Measurements from ENCODE around the gene DTX3.
A peak's percentile ranks its signal among the peaks of the same experiment; 100 is the strongest.

The DTX3 gene

GRCh38 chr12:57611827-57612710 lies 7.4 kb downstream of the DTX3 start:
- no peaks in the 10 kb centered on the region for H3K9me2 ChIP-seq (replicated peaks; ENCODE audit: control insufficient read depth, low read length)
- no peaks in the 10 kb centered on the region for H3K79me2 ChIP-seq (ENCODE audit: control insufficient read depth, low read length)
- H3F3A ChIP-seq (ENCODE audit: control insufficient read depth, insufficient read depth): peaks cover 3% of the 10 kb centered on the region; the same call in 1 of the 2 replicates
- peaks cover 31% of the 10 kb centered on the region for H3K4me1 ChIP-seq (ENCODE audit: control insufficient read depth, low read length)
- H4K20me1 ChIP-seq (ENCODE audit: control insufficient read depth, insufficient read depth, low read depth, low read length): no peaks in the 10 kb centered on the region
- H3K27me3 ChIP-seq (ENCODE audit: control insufficient read depth, low read length): peaks cover 66% of the 10 kb centered on the region
- no peaks in the 10 kb centered on the region for H3K9me3 ChIP-seq (ENCODE audit: control insufficient read depth, insufficient read depth, low read length)
- peak overlapping the region; percentile 44; the same call in 1 of the 2 replicates for H3K4me2 ChIP-seq (ENCODE audit: low read length)
- H3K4me3 ChIP-seq (ENCODE audit: low read length): no peak overlapping the region
- H3K36me3 ChIP-seq (ENCODE audit: control insufficient read depth, low read length): no peaks in the 10 kb centered on the region
- TF ChIP-seq CTCF (IDR thresholded peaks at IDR 0.05; ENCODE audit: low read depth, low read length, poor library complexity, severe bottlenecking) (no peak), EZH2phosphoT487 (IDR thresholded peaks at IDR 0.05; ENCODE audit: borderline replicate concordance, low read length) (no peak)
- no peak overlapping the region for H3K27ac ChIP-seq (ENCODE audit: low read depth, low read length)

- Histone ChIP-seq H3K9me2 (replicated peaks; ENCODE audit: control insufficient read depth, low read length) (no peaks in the 10 kb centered on the region), H3K27ac (ENCODE audit: low read depth, low read length) (no peak overlapping the region), H3K4me1 (ENCODE audit: control insufficient read depth, low read length) (peaks cover 31% of the 10 kb centered on the region), H4K20me1 (ENCODE audit: control insufficient read depth, insufficient read depth, low read depth, low read length) (no peaks in the 10 kb centered on the region), H3K4me2 (ENCODE audit: low read length) (no peak overlapping the region), H3K36me3 (ENCODE audit: control insufficient read depth, low read length) (no peaks in the 10 kb centered on the region), H3K79me2 (ENCODE audit: control insufficient read depth, low read length) (no peaks in the 10 kb centered on the region), H3K9me3 (ENCODE audit: control insufficient read depth, insufficient read depth, low read length) (no peaks in the 10 kb centered on the region), H3F3A (ENCODE audit: control insufficient read depth, insufficient read depth) (peaks cover 2% of the 10 kb centered on the region; the same call in 1 of the 2 replicates), H3K27me3 (ENCODE audit: control insufficient read depth, low read length) (peaks cover 70% of the 10 kb centered on the region), H3K4me3 (ENCODE audit: low read length) (no peak overlapping the region)
- TF ChIP-seq CTCF (IDR thresholded peaks at IDR 0.05; ENCODE audit: low read depth, low read length, poor library complexity, severe bottlenecking) (no peak), EZH2phosphoT487 (IDR thresholded peaks at IDR 0.05; ENCODE audit: borderline replicate concordance, low read length) (no peak)
These were observed 8.2 kb downstream of the DTX3 start for GRCh38 chr12:57612711-57613426.

DNA sequence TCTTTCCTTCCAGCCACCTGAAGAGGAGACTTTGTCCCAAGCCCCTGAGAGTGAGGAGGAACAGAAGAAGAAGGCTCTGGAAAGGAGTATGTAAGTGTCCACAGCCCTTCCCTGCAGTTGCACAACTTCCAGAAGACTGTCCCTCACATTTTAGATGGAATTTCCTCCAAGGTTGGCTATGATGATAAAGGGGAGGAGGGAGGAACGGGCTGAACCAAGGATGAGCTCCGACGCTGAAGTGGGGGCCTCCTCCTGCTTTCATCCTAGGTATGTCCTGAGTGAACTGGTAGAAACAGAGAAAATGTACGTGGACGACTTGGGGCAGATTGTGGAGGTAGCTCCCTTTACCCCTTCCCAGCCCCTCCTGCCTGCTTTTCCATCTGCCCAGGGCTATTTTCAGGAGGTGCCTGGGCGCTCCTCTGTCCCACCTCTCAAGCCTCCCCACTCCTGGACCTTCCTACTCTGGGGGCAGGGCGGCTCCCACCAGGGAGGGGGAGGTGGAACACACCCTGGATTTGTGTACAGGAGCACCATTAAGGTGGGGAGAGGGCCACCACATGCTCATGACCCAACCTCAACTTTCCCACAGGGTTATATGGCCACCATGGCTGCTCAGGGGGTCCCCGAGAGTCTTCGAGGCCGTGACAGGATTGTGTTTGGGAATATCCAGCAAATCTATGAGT lies 8.9 kb downstream of the DTX3 start:
- no peak for TF ChIP-seq EZH2phosphoT487 (IDR thresholded peaks at IDR 0.05; ENCODE audit: borderline replicate concordance, low read length)
- no peak for TF ChIP-seq CTCF (IDR thresholded peaks at IDR 0.05; ENCODE audit: low read depth, low read length, poor library complexity, severe bottlenecking)
- no peak overlapping the region for H3K27ac ChIP-seq (ENCODE audit: low read depth, low read length)

More for the DNA sequence above, 8.9 kb downstream of the DTX3 start:
- Histone ChIP-seq H3K36me3 (ENCODE audit: control insufficient read depth, low read length) (no peaks in the 10 kb centered on the region), H3K27me3 (ENCODE audit: control insufficient read depth, low read length) (peaks cover 74% of the 10 kb centered on the region), H3K9me3 (ENCODE audit: control insufficient read depth, insufficient read depth, low read length) (no peaks in the 10 kb centered on the region), H3K4me3 (ENCODE audit: low read length) (peak overlapping the region; percentile 42), H3F3A (ENCODE audit: control insufficient read depth, insufficient read depth) (no peaks in the 10 kb centered on the region), H3K4me1 (ENCODE audit: control insufficient read depth, low read length) (peaks cover 31% of the 10 kb centered on the region), H3K9me2 (replicated peaks; ENCODE audit: control insufficient read depth, low read length) (no peaks in the 10 kb centered on the region), H3K79me2 (ENCODE audit: control insufficient read depth, low read length) (no peaks in the 10 kb centered on the region), H3K4me2 (ENCODE audit: low read length) (peak overlapping the region; percentile 59), H4K20me1 (ENCODE audit: control insufficient read depth, insufficient read depth, low read depth, low read length) (no peaks in the 10 kb centered on the region)
